HepG2 (cell line): Measurements from ENCODE around the gene MISP3. TPM values are rescaled to one million over a fixed set of nuclear protein-coding genes. Genes with fewer than 3 reads are reported as not detected.

ENCODE experiments used
- FOXP1 ChIP-seq, 2 experiments: fragments of 450-650 bp in 1 of 2; IDR thresholded peaks; 2 replicates each; pipeline ENCODE4 v1.6.1; 2017 to 2018; ENCODE audit warnings: antibody characterized with exemption in 1 of 2
- GLI4 ChIP-seq: sonication (generic); formaldehyde crosslinking; IDR thresholded peaks from 2 replicates; pipeline ENCODE4 v1.5.1; 2020; ENCODE audit warnings: missing genetic modification reagents, mild to moderate bottlenecking, moderate library complexity, borderline replicate concordance
- MED13 ChIP-seq: sonication (generic); formaldehyde crosslinking; IDR thresholded peaks from 2 replicates; pipeline ENCODE4 v1.5.0; 2020; ENCODE audit warnings: missing genetic modification reagents
- TRIM22 ChIP-seq: fragments of 450-650 bp; IDR thresholded peaks from 2 replicates; pipeline ENCODE4 v1.6.1; 2017
- ZFAT ChIP-seq: sonication (generic); formaldehyde crosslinking; conservative IDR thresholded peaks from 2 replicates; pipeline ENCODE4 v1.8.1; 2023; ENCODE audit warnings: missing genetic modification reagents, inconsistent platforms
- ZFP37 ChIP-seq: sonication (generic); formaldehyde crosslinking; IDR thresholded peaks from 2 replicates; pipeline ENCODE4 v1.4.0; 2020; ENCODE audit warnings: missing genetic modification reagents, borderline replicate concordance
- ZNF292 ChIP-seq: sonication (generic); formaldehyde crosslinking; IDR thresholded peaks from 2 replicates; pipeline ENCODE4 v1.8.1; 2022; ENCODE audit warnings: mild to moderate bottlenecking, low read depth, missing genetic modification reagents, borderline replicate concordance
- ZNF510 ChIP-seq: sonication (generic); formaldehyde crosslinking; IDR thresholded peaks from 2 replicates; pipeline ENCODE4 v1.4.0; 2020; ENCODE audit warnings: low read depth, mild to moderate bottlenecking, missing genetic modification reagents
- ZNF607 ChIP-seq: sonication (generic); formaldehyde crosslinking; IDR thresholded peaks from 2 replicates; pipeline ENCODE4 v1.5.1; 2020; ENCODE audit warnings: missing genetic modification reagents, mild to moderate bottlenecking, borderline replicate concordance
- ZNF670 ChIP-seq: sonication (generic); formaldehyde crosslinking; IDR thresholded peaks from 2 replicates; pipeline ENCODE4 v1.8.0; 2022; ENCODE audit warnings: mild to moderate bottlenecking, missing genetic modification reagents, borderline replicate concordance
- ZNF687 ChIP-seq: sonication (generic); formaldehyde crosslinking; IDR thresholded peaks from 2 replicates; pipeline ENCODE4 v1.5.1; 2020; ENCODE audit warnings: mild to moderate bottlenecking, missing genetic modification reagents, moderate library complexity
- ZNF878 ChIP-seq: sonication (generic); formaldehyde crosslinking; IDR thresholded peaks from 2 replicates; pipeline ENCODE4 v1.8.1; 2023; ENCODE audit warnings: mild to moderate bottlenecking, missing genetic modification reagents, moderate library complexity
- polyA plus RNA-seq, 8 experiments: library from polyadenylated mRNA; depleted of rRNA in 3 of 8; stranded (reverse) in 7 of 8; unstranded in 1 of 8; fragments of >200 nt; fragmentation: Illumina TruSeq in 4 of 8; extraction: Trizol in 4 of 8; gene quantifications; 2 replicates each; pipeline versions ENCODE4 v1.2.1 to v1.2.3, GENCODE V29; 2011 to 2016; ENCODE audit warnings: low read depth in 4 of 8, missing spikeins in 1 of 8, mixed read lengths in 1 of 8; ENCODE audit not compliant: insufficient read depth in 1 of 8
- total RNA-seq, 5 experiments: library from RNA; depleted of rRNA; stranded (reverse); fragments of >200 nt; fragmentation: Illumina TruSeq; extraction: Trizol; gene quantifications; 2 replicates each; pipeline ENCODE4 v1.2.3, GENCODE V29; 2016; ENCODE audit warnings: low read depth in 1 of 5
- TF ChIP-seq, protein P1 (sequence below): IDR thresholded peaks from 2 replicates; pipeline ENCODE4 v1.6.1; 2016; ENCODE audit warnings: missing compliant biosample characterization, missing genetic modification reagents, borderline replicate concordance
- TF ChIP-seq, protein P2 (sequence below): sonication (generic); formaldehyde crosslinking; IDR thresholded peaks from 2 replicates; pipeline ENCODE4; 2020; ENCODE audit warnings: missing genetic modification reagents, mild to moderate bottlenecking, borderline replicate concordance
- TF ChIP-seq, protein P3 (sequence below): sonication (generic); formaldehyde crosslinking; IDR thresholded peaks from 2 replicates; pipeline ENCODE4 v1.5.0; 2020; ENCODE audit warnings: missing genetic modification reagents, mild to moderate bottlenecking, borderline replicate concordance

Gene MISP3
- total and polyA plus RNA-seq, 2 of the 13 experiments (the other 11 are each of a cell fraction or from before 2014, with no cell fraction given): 2.5 to 5.4 TPM

DNA sequence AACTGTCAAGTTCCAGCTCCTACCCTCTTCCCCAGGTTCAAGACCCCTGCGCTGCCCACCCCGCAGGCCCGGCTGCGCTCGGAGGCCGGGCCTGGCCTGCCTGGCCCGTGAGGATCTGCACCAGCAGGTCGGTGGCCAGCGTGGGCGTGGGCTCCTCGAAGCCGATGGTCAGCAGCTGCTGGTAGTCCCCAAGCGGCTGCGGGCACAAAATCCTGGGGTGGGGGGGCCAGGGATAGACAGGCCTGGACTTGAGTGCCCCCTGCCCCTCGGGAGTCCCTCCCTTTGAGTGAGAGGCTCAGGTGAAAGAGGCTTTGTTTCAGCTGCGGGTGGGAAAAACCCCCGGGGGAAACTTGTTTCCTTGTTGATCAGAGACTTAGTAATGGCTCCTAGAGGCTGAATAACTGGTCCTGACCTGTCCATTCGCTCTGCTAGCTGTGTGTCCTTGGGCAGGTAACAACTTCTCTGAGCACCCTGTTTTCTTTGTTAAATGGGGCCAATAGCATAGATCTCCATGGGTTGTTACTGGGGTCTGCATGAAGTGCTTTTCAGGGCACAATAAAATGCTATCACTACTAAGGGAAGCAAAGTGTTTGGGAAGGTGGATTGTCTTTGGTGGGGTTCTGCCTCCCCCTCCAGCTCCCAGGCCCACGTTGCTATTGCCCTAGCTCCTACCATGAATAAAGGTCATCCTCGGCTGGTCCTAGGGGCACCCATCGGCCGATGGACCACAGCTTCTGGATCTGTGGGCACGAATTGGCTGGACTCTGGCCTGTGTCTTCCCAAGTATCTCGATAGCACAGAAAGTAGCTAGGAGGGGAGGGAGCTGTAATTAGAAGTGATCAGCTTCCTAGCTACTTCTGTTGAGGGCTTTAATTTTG lies 9.4 kb downstream of the MISP3 start (continued):
- TF ChIP-seq ZNF687 (CRISPR knock-in tag): peak; percentile 73
- no peak for TF ChIP-seq TRIM22
- TF ChIP-seq ZNF510 (CRISPR knock-in tag): no peak
- TF ChIP-seq ZNF670: no peak
- TF ChIP-seq ZNF607: peak; percentile 6; the same call in 1 of the 2 replicates
- TF ChIP-seq, protein P1, sequence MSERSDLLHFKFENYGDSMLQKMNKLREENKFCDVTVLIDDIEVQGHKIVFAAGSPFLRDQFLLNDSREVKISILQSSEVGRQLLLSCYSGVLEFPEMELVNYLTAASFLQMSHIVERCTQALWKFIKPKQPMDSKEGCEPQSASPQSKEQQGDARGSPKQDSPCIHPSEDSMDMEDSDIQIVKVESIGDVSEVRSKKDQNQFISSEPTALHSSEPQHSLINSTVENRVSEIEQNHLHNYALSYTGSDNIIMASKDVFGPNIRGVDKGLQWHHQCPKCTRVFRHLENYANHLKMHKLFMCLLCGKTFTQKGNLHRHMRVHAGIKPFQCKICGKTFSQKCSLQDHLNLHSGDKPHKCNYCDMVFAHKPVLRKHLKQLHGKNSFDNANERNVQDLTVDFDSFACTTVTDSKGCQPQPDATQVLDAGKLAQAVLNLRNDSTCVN (CRISPR knock-in tag): no peak
- no peak for TF ChIP-seq ZFP37
- TF ChIP-seq, protein P2, sequence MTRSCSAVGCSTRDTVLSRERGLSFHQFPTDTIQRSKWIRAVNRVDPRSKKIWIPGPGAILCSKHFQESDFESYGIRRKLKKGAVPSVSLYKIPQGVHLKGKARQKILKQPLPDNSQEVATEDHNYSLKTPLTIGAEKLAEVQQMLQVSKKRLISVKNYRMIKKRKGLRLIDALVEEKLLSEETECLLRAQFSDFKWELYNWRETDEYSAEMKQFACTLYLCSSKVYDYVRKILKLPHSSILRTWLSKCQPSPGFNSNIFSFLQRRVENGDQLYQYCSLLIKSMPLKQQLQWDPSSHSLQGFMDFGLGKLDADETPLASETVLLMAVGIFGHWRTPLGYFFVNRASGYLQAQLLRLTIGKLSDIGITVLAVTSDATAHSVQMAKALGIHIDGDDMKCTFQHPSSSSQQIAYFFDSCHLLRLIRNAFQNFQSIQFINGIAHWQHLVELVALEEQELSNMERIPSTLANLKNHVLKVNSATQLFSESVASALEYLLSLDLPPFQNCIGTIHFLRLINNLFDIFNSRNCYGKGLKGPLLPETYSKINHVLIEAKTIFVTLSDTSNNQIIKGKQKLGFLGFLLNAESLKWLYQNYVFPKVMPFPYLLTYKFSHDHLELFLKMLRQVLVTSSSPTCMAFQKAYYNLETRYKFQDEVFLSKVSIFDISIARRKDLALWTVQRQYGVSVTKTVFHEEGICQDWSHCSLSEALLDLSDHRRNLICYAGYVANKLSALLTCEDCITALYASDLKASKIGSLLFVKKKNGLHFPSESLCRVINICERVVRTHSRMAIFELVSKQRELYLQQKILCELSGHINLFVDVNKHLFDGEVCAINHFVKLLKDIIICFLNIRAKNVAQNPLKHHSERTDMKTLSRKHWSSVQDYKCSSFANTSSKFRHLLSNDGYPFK (CRISPR knock-in tag): no peak
- no peak for TF ChIP-seq ZNF878 (CRISPR knock-in tag)
- TF ChIP-seq GLI4 (CRISPR knock-in tag): no peak
- TF ChIP-seq ZNF292 (CRISPR knock-in tag): no peak
- TF ChIP-seq ZFAT (CRISPR knock-in tag): no peak
- TF ChIP-seq, protein P3, sequence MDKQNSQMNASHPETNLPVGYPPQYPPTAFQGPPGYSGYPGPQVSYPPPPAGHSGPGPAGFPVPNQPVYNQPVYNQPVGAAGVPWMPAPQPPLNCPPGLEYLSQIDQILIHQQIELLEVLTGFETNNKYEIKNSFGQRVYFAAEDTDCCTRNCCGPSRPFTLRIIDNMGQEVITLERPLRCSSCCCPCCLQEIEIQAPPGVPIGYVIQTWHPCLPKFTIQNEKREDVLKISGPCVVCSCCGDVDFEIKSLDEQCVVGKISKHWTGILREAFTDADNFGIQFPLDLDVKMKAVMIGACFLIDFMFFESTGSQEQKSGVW (CRISPR knock-in tag): no peak
- no peak for TF ChIP-seq MED13
- TF ChIP-seq FOXP1 (IDR thresholded peaks at IDR 0.05): no peak
- no peak for TF ChIP-seq FOXP1 (CRISPR knock-in tag; IDR thresholded peaks at IDR 0.05)
